Karpas-422 (cell line): Measurements from ENCODE around the gene MESP2. TPM values are rescaled to one million over a fixed set of nuclear protein-coding genes. Genes with fewer than 3 reads are reported as not detected.

Source experiments
- DNase-seq: peaks from one replicate; pipeline ENCODE4 v3.0.0-alpha.2; 2015
- H2AFZ ChIP-seq: fragments of 200-600 bp; sonication (generic); 2 replicates; pipeline ENCODE4 v1.6.1; 2014; ENCODE audit warnings: antibody characterized with exemption, low read length, mixed read lengths
- H3K27ac ChIP-seq: fragments of 200-600 bp; sonication (generic); 2 replicates; pipeline ENCODE4 v1.5.1; 2014; ENCODE audit warnings: mild to moderate bottlenecking, low read length, moderate library complexity
- H3K27me3 ChIP-seq: fragments of 200-600 bp; sonication (generic); 2 replicates; pipeline ENCODE4 v1.6.1; 2014; ENCODE audit warnings: low read length, mixed read lengths
- H3K36me3 ChIP-seq: fragments of 200-600 bp; sonication (generic); 2 replicates; pipeline ENCODE4 v1.6.1; 2014; ENCODE audit warnings: low read length, mixed read lengths; ENCODE audit not compliant: insufficient read depth
- H3K4me1 ChIP-seq: fragments of 200-600 bp; sonication (generic); 2 replicates; pipeline ENCODE4 v1.6.1; 2014; ENCODE audit warnings: mild to moderate bottlenecking, low read length, mixed read lengths
- H3K4me2 ChIP-seq: fragments of 200-600 bp; sonication (generic); 2 replicates; pipeline ENCODE4 v1.6.1; 2014; ENCODE audit warnings: low read length, low read depth, mild to moderate bottlenecking; ENCODE audit not compliant: poor library complexity, severe bottlenecking
- H3K4me3 ChIP-seq: fragments of 200-600 bp; sonication (generic); 2 replicates; pipeline ENCODE4 v1.5.1; 2014; ENCODE audit warnings: mild to moderate bottlenecking, antibody characterized with exemption, low read length, mixed read lengths
- H3K79me2 ChIP-seq: fragments of 200-600 bp; sonication (generic); 2 replicates; pipeline ENCODE4 v1.6.1; 2014; ENCODE audit warnings: mild to moderate bottlenecking, low read length, mixed read lengths
- H3K9ac ChIP-seq: fragments of 200-600 bp; sonication (generic); 2 replicates; pipeline ENCODE4 v1.6.0; 2014; ENCODE audit warnings: low read length
- H3K9me2 ChIP-seq: fragments of 200-600 bp; sonication (generic), shearing (Covaris generic); replicated peaks from 2 replicates; pipeline ENCODE4 v1.6.0; 2014; ENCODE audit warnings: mild to moderate bottlenecking, low read length, moderate library complexity; ENCODE audit not compliant: insufficient read depth
- H3K9me3 ChIP-seq: fragments of 300-700, 200-600 bp; sonication (generic); 2 replicates; pipeline ENCODE4 v1.6.1; 2014; ENCODE audit warnings: low read length, mixed read lengths
- H4K20me1 ChIP-seq: fragments of 200-600 bp; sonication (generic); 2 replicates; pipeline ENCODE4 v1.6.1; 2014; ENCODE audit warnings: mild to moderate bottlenecking, antibody characterized with exemption, low read length, low read depth; ENCODE audit not compliant: insufficient read depth
- total RNA-seq: library from RNA; depleted of rRNA; stranded (reverse); fragments of >200 nt; shearing (Covaris generic); gene quantifications from 2 replicates; pipeline ENCODE4 v1.2.3, GENCODE V29; 2014; ENCODE audit warnings: low replicate concordance

The MESP2 gene
- total RNA-seq, 1 experiment from 2014 or later, result not detected

- Histone ChIP-seq H3K4me1 (no peaks in the 10 kb centered on the region), H3K4me3 (no peak overlapping the region), H2AFZ (no peak overlapping the region)
These were observed 19.9 kb downstream of the MESP2 start for GRCh38 chr15:89795996-89796395.

GRCh38 chr15:89797678-89798201 lies 21.6 kb downstream of the MESP2 start:
- H3K79me2 ChIP-seq, result no peaks in the 10 kb centered on the region
- no peaks in the 10 kb centered on the region for H4K20me1 ChIP-seq
- no peak overlapping the region for H2AFZ ChIP-seq
- no peak for DNase-seq
- H3K4me3 ChIP-seq, result no peak overlapping the region
- no peak overlapping the region for H3K27ac ChIP-seq
- H3K4me2 ChIP-seq, result no peak overlapping the region
- no peaks in the 10 kb centered on the region for H3K9me3 ChIP-seq
- H3K9me2 ChIP-seq, result no peaks in the 10 kb centered on the region
- H3K36me3 ChIP-seq, result no peaks in the 10 kb centered on the region
- H3K27me3 ChIP-seq, result no peaks in the 10 kb centered on the region
- no peak overlapping the region for H3K9ac ChIP-seq
- H3K4me1 ChIP-seq, result no peaks in the 10 kb centered on the region

More at GRCh38 chr15:89795996-89796395, 19.9 kb downstream of the MESP2 start:
- Histone ChIP-seq H3K27ac (no peak overlapping the region), H4K20me1 (no peaks in the 10 kb centered on the region), H3K36me3 (no peaks in the 10 kb centered on the region), H3K27me3 (no peaks in the 10 kb centered on the region), H3K79me2 (no peaks in the 10 kb centered on the region), H3K9me2 (no peaks in the 10 kb centered on the region), H3K9me3 (no peaks in the 10 kb centered on the region), H3K9ac (no peak overlapping the region), H3K4me2 (no peak overlapping the region)
- no peak for DNase-seq

- no peak overlapping the region for H3K9ac ChIP-seq
These were observed 23.1 kb downstream of the MESP2 start for GRCh38 chr15:89799011-89799911.

GRCh38 chr15:89799918-89800498 lies 23.9 kb downstream of the MESP2 start:
- Histone ChIP-seq H3K9me3 (no peaks in the 10 kb centered on the region), H3K9ac (no peak overlapping the region), H3K4me3 (no peak overlapping the region), H3K4me2 (no peak overlapping the region), H3K27ac (no peak overlapping the region), H3K36me3 (no peaks in the 10 kb centered on the region), H2AFZ (no peak overlapping the region), H3K4me1 (no peaks in the 10 kb centered on the region), H3K27me3 (no peaks in the 10 kb centered on the region), H3K9me2 (no peaks in the 10 kb centered on the region), H3K79me2 (no peaks in the 10 kb centered on the region), H4K20me1 (no peaks in the 10 kb centered on the region)
- DNase-seq, result no peak

More at GRCh38 chr15:89799011-89799911, 23.1 kb downstream of the MESP2 start:
- Histone ChIP-seq H3K9me3 (no peaks in the 10 kb centered on the region), H3K36me3 (no peaks in the 10 kb centered on the region), H3K4me3 (no peak overlapping the region), H3K9me2 (no peaks in the 10 kb centered on the region), H3K4me2 (no peak overlapping the region), H3K27ac (no peak overlapping the region), H3K4me1 (no peaks in the 10 kb centered on the region), H3K79me2 (no peaks in the 10 kb centered on the region), H2AFZ (no peak overlapping the region), H3K27me3 (no peaks in the 10 kb centered on the region), H4K20me1 (no peaks in the 10 kb centered on the region)
- no peak for DNase-seq

- no peaks in the 10 kb centered on the region for H3K27me3 ChIP-seq
- no peaks in the 10 kb centered on the region for H3K4me1 ChIP-seq
- H3K4me2 ChIP-seq, result no peak overlapping the region
- H3K79me2 ChIP-seq, result no peaks in the 10 kb centered on the region
- H3K9me2 ChIP-seq, result no peaks in the 10 kb centered on the region
- H3K27ac ChIP-seq, result no peak overlapping the region
- no peaks in the 10 kb centered on the region for H3K9me3 ChIP-seq
- H3K36me3 ChIP-seq, result no peaks in the 10 kb centered on the region
- no peak overlapping the region for H3K9ac ChIP-seq
- DNase-seq, result no peak
- no peak overlapping the region for H3K4me3 ChIP-seq
- no peaks in the 10 kb centered on the region for H4K20me1 ChIP-seq
- H2AFZ ChIP-seq, result no peak overlapping the region
These were observed 25.5 kb downstream of the MESP2 start for GRCh38 chr15:89801471-89802195.

GRCh38 chr15:89802231-89802928 lies 26.2 kb downstream of the MESP2 start:
- H3K27ac ChIP-seq, result no peak overlapping the region
- H3K4me3 ChIP-seq, result no peak overlapping the region
- no peaks in the 10 kb centered on the region for H3K4me1 ChIP-seq
- H3K36me3 ChIP-seq, result no peaks in the 10 kb centered on the region
- no peaks in the 10 kb centered on the region for H3K9me2 ChIP-seq
- H4K20me1 ChIP-seq, result no peaks in the 10 kb centered on the region
- H3K9me3 ChIP-seq, result no peaks in the 10 kb centered on the region
- no peak overlapping the region for H2AFZ ChIP-seq
- H3K4me2 ChIP-seq, result no peak overlapping the region
- no peaks in the 10 kb centered on the region for H3K27me3 ChIP-seq
- no peaks in the 10 kb centered on the region for H3K79me2 ChIP-seq
- H3K9ac ChIP-seq, result no peak overlapping the region
- DNase-seq, result no peak

- H3K4me2 ChIP-seq, result no peak overlapping the region
- no peak overlapping the region for H3K9ac ChIP-seq
These were observed 27.1 kb downstream of the MESP2 start for GRCh38 chr15:89802986-89803824.

More at GRCh38 chr15:89802986-89803824, 27.1 kb downstream of the MESP2 start:
- no peaks in the 10 kb centered on the region for H3K4me1 ChIP-seq
- no peaks in the 10 kb centered on the region for H3K9me2 ChIP-seq
- DNase-seq, result no peak
- H3K9me3 ChIP-seq, result no peaks in the 10 kb centered on the region
- H4K20me1 ChIP-seq, result no peaks in the 10 kb centered on the region
- H3K79me2 ChIP-seq, result no peaks in the 10 kb centered on the region
- H2AFZ ChIP-seq, result no peak overlapping the region
- no peak overlapping the region for H3K27ac ChIP-seq
- H3K36me3 ChIP-seq, result no peaks in the 10 kb centered on the region
- no peak overlapping the region for H3K4me3 ChIP-seq
- H3K27me3 ChIP-seq, result no peaks in the 10 kb centered on the region
